NCI-H460 (cell line): ENCODE data around the gene GOSR2. TPM values are rescaled to one million over a fixed set of nuclear protein-coding genes. Genes with fewer than 3 reads are reported as not detected.
"Not testable (repeated sequence)": the region's sequence is repeated elsewhere in the genome, so short reads cannot be mapped to it uniquely, and the experiment has no call there.

Experiments
- DNase-seq: peaks from one replicate; pipeline ENCODE4 v3.0.0-alpha.2; 2016; ENCODE audit warnings: low read depth; ENCODE audit errors: extremely low read depth
- total RNA-seq: library from RNA; depleted of rRNA; stranded (reverse); fragments of >200 nt; shearing (Covaris generic); gene quantifications from 2 replicates; pipeline ENCODE4 v1.2.3, GENCODE V29; 2014

GOSR2 gene
- total RNA-seq, 1 experiment from 2014 or later = 29.0 TPM

- no peak for DNase-seq
Measured at GRCh38 chr17:46928467-46929261, 5.7 kb downstream of the GOSR2 start.

DNA sequence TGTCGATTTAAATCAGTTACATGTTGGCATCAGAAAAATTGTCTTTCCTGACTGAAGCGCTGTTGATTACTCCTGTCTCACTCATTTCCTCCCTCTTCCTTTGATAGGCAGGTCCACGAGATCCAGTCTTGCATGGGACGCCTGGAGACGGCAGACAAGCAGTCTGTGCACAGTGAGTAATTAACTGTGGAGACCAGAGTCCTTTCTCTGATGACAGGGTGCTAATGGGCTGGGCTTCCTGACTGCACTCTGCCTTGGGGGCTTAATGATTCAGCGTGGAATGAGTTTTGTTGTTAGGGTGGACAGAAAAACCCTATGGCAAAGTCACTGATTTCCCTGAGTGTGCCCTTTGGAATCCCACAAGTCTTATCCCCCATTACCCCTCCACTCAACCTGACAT lies 6.5 kb downstream of the GOSR2 start:
- DNase-seq = no peak

DNA sequence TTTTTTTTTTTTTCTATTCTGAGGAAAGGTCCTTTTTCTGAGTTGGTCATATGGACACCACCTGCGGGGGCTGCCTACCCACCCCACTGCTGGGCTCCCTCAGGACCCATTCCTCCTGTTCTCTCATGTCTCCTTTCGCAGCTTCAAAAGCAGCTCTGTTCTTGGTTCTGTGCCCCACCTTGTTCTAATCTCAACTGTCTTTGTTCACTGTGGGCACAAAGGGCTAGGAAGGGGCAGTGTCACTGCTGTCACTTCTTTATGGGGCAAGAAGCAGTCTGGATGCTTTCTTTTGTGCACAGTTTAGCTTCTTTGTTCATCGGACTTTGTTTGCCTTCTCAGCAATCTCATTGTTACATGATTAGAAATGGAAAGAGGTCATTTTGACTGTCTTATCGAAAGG lies 7.1 kb downstream of the GOSR2 start:
- no peak for DNase-seq

- DNase-seq = no peak
Measured at GRCh38 chr17:46931596-46931995, 8.6 kb downstream of the GOSR2 start.

DNA sequence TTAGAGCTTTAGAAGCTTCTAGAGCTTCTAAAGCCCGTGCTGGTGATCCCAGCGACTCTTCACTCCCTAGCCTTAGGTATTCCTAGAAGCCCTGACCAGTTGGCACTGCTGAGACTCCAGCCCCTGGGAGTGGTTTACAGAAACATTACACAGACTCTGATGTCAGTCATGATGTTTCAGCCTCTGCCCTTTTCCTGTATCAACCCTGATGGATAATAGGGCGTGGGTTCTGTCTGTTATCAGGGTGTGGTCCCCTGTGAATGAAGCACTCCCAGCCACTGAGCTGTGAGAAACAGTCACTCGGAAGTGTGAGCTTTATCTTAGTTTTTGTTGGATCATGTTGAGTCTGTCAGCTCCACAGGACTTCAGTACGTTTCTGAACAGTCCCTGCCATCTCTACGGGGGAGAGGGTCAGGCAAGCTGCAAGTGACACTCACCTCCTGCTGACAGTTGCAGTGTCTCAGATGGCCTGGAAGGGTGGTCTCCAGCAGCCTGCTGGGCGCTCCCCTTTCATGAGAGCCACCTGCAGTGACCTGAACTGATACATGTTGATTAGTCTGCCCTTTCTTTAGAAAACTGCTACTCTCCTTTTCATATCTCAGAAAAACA lies 12.8 kb downstream of the GOSR2 start:
- peak; percentile 81 for DNase-seq

DNA sequence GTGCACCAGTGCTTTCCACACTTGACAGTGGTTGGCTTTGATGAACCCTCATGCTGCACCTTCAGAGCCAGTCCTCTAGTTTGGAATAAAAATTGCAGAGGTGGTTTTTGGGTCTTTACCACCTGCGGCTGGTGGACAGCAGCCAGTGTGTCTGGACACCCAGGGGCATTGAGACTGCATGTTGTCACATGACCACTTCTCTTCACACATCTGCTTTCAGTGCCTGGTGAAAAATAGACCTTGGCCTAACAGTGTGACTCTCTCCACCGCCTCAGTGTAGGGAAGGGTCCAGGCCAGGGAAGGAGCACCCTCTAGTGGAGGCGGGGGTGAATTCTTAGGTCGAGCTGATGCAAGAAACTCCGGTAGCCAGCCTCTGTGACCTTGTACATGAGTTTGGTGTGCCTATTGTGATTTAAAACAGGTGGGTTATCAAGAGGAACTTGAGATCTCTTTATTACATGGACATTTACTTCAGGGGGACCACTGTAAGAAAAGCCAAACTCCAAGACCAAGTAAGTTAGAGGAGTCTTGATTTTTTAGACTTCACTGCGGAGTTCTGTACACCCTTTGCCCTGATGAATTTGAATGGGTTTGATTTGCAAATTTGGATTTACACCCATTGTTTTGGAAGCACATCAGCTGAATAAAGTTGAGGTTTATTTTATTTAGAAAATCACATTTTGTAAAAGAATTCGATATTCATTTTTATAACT lies 17.9 kb downstream of the GOSR2 start:
- peak; percentile 76 for DNase-seq

GRCh38 chr17:46942441-46943217 lies 19.7 kb downstream of the GOSR2 start:
- peak; percentile 67 for DNase-seq

DNA sequence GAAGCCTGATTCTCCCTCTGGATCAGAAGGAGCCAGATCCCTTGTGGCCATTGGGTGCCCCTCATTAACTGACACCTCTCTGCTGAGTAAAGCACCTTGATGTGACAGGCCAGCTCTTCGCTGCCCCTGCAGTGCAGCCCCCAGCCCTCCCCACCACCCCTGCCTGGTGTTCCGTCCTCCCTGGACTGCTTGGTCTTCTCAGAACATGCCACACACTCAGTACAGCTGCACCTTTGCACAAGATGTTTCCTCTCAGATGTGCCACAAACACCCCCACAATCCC lies 20.2 kb downstream of the GOSR2 start:
- no peak for DNase-seq

DNA sequence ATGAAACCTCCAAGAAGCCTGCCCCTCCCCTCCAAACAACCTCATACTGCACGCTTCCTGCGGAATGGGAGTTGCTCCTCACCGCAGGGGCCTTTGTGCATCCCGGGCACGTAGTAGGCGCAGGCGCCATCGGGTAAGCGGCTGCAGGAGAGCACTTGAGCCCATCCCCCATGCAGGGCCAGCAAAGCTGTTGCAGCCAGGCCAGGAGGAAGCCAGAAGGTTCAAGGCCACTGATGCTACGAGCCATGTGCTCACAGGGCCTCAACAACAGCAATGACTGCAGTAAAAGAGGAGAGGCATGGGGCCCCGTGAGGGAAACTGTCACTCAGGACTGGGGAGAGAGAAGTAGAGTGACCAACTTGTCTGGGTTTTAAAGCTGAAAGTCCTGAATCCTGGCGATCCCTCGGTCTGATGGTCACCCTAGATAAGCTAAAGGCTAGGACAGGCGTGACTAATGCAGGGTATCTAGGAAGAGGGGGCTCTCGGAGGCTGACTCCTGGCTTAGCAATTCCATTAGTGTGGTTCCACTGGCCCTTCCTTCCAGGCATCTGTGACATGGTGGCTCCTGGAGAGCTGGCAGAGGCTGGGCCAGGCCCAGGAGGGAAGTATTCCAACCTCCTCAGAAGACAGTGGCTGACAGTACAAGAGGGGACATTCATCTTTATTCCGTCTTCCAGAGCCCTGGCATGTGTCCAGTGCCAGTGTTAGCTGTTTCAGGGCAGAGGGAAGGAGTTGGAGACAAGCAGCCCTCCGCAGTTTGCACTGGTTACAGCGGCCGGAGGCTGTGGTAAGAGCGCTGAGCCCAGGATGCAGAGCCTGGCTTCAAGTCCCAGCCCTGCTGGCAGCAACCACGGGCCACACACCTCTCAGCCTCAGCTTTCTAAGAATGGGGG lies 20.8 kb downstream of the GOSR2 start:
- no peak for DNase-seq

- no peak for DNase-seq
Measured at GRCh38 chr17:46944931-46945330, 22.0 kb downstream of the GOSR2 start.

- DNase-seq = no peak
Measured at GRCh38 chr17:46947216-46947615, 24.3 kb downstream of the GOSR2 start.

DNA sequence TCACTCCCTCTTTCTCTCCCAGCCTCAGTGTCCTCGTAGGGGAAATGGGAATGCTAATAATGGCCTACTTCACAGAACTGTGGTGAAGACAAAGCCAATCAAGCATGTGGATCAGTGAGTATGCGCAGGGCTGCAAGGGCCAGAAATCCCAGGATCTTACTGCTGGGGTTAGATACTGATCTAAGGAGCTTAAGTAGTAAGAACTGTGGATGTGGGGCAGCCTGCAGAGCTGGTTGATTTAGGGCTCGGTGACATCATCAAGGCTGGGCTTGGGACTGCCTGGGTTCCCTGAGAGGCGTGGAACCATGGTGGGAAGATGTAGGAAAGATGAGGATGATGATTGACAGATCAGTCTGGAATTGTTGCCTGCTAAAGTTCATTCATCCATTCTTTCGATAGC lies 25.6 kb downstream of the GOSR2 start:
- no peak for DNase-seq

DNA sequence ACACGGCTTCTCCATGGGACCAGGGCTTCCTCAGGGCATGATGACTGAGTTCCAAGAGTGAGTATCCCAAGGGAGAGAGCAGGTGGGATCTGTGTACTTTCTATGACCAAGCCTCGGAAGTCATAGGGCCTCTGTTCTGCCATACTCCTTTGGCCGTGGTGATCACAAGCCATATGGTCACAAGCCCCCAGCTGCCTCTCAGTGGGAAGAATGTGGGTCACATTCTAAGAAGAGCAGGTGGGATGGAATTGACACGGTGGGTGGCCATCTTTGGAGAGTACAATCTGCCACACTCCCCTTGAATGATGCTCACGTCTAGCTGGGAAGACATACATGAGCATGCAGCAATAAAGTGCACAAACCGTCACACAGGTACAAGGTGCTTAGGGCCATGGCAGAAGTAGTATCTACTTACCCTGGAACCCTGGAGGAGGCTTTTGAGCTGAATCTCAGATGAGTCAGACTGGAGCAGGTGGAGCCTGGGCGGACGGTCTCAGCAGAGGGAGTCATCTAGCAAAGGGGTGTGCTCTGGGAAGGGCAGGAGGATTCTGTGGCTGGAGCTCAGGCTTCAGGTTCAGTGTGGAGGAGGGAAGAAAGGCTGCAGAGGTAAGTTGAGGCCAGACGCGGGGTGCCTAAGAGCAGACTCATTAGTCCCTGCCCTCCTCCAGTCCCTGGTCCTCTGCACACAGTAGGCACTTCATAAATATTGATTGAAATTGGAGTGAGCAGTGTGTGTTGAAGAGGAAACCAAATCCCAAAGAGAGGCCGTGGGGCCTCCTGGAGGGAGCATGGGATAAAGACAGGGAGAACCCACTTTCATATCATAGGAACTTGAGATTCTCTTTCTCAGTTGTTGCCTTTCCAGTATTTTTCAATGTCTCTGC lies 26.6 kb downstream of the GOSR2 start:
- no peak for DNase-seq

DNA sequence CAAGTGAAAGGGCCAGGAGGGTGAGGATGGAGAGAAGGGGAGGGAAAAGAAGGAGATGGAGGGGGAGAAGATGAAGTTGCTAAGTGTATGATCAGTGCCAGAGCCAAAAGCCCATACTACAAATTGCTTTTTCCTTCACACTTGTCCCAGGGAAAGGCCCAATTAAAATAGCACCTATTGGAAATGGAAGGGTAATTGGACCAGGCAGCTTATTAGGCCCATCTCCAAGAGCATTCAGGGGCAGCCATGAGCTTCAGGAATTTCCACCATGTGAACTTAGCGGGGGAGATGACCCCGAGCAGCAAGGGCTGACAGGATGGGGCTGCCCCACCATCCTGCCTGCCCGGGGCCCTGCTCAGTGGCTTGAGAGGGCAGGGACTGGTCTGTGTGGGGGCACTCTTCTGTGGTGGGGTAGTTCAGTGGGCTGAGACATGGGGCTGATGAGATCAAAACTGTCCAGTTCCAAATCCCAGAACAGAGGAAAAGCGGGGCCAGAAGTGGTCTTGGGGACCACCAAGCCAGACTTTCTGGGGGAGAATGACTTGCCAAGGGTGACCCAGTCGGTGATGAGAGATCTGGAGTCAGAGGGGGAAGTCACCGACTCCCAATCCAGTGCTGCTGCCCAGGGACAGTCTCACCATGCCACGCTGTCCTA lies 27.5 kb downstream of the GOSR2 start:
- DNase-seq = no peak

DNA sequence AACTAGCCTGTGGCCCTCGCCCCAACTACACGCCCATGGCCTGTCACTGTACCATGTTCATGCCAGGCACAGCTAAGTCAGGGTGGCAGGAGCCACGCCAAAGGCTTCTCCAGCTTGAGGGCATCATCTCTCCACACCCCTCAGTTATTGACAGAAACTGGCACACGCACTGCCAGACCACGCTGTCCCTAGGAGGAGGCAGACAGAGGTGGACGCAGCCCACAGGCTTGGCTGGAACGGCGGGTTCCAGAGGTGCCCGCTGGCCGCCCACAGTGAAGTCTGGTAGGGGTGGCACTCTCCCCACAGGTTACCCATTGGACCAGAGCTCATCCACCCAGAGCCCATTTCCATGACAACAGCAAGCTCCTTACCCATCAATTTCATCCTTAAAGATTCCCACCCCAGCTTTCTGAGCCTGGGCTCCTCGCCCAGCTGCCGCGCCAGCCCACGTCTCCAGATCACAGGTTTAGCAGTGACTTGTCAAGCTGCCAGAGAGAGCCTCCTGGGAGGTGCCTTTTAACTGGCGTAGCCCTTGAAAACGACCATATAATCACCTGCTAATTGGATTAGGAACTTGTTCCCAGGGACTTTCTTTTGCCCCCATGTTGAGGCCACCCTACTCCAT lies 28.1 kb downstream of the GOSR2 start:
- no peak for DNase-seq

DNA sequence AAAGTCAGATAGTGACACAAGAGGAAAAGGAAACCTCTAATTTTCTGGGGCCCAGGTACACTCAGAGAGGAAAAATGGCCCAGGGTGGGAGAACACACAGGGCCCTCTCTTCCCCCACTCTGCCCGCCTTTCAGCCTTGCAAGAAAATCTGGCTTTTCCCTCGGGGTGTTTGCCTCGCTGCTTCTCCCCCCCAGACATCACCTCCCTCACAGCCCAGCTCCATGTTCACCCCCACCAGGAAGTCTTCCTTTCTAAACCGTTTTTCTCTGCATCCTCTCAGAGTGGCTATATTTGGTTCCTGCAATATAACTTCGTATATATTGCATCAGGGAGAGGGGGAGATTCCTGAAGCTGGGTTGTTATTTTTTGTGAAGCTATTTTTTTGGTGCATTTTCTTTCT lies 28.7 kb downstream of the GOSR2 start:
- no peak for DNase-seq

- DNase-seq = no peak
Measured at GRCh38 chr17:46952115-46952514, 29.2 kb downstream of the GOSR2 start.

- DNase-seq = not testable (repeated sequence)
Measured at GRCh38 chr17:46953191-46953590, 30.2 kb downstream of the GOSR2 start.
